K562 (cell line): ENCODE results near the gene ATP8B4. TPM values are rescaled to one million over a fixed set of nuclear protein-coding genes. Genes with fewer than 3 reads are reported as not detected.

Source experiments
- CCAR2 ChIP-seq: fragments of 200-400 bp; formaldehyde crosslinking; IDR thresholded peaks from 2 replicates; pipeline ENCODE4 v1.6.1; 2017; ENCODE audit warnings: mild to moderate bottlenecking, low read depth, low read length
- MBD2 ChIP-seq: sonication (generic); IDR thresholded peaks from 2 replicates; pipeline ENCODE4 v1.6.1; 2016; ENCODE audit warnings: low read depth, borderline replicate concordance
- MCM5 ChIP-seq: fragments of 450-650 bp; IDR thresholded peaks from 2 replicates; pipeline ENCODE4 v1.6.1; 2016; ENCODE audit warnings: low read depth
- MEF2A ChIP-seq: IDR thresholded peaks from 2 replicates; pipeline ENCODE4 v1.6.1; 2011; ENCODE audit warnings: low read depth, mild to moderate bottlenecking, low read length, moderate library complexity; ENCODE audit not compliant: control insufficient read depth
- RBM22 ChIP-seq: fragments of 200-400 bp; formaldehyde crosslinking; IDR thresholded peaks from 2 replicates; pipeline ENCODE4 v1.6.1; 2018; ENCODE audit warnings: low read length, low read depth; ENCODE audit not compliant: poor library complexity, severe bottlenecking
- ZNF57 ChIP-seq: fragments of 450-650 bp; formaldehyde crosslinking; IDR thresholded peaks from 2 replicates; pipeline ENCODE4 v1.4.0; 2020; ENCODE audit warnings: mild to moderate bottlenecking, moderate library complexity
- polyA plus RNA-seq, 8 experiments: library from polyadenylated mRNA; depleted of rRNA in 4 of 8; stranded (reverse) in 5 of 8; unstranded in 3 of 8; fragments of >200 nt; fragmentation: Nextera tagmentation in 2 of 8; fragmentation: Illumina TruSeq in 1 of 8; extraction: Ambion mirVana in 2 of 8; extraction: Trizol in 1 of 8; gene quantifications; 2 replicates each; pipeline versions ENCODE4 v1.2.1 to v1.2.3, GENCODE V29; 2011 to 2014; ENCODE audit warnings: inconsistent platforms in 1 of 8, missing spikeins in 1 of 8
- total RNA-seq, 7 experiments: library from RNA; depleted of rRNA in 6 of 7; stranded (reverse); fragments of >200 nt in 6 of 7; fragmentation: Illumina TruSeq in 2 of 7; extraction: Trizol in 2 of 7; gene quantifications; 2 replicates each; pipeline versions ENCODE4 v1.2.1 to v1.2.3, GENCODE V29; 2011 to 2021; ENCODE audit warnings: low replicate concordance in 1 of 7
- TF ChIP-seq, protein P1 (sequence below), 2 experiments: fragments of 450-650 bp; formaldehyde crosslinking in 1 of 2; IDR thresholded peaks; 2 replicates each; pipeline versions ENCODE4 v1.4.0 to v1.6.1; 2014 to 2020; ENCODE audit warnings: mild to moderate bottlenecking in 2 of 2, borderline replicate concordance in 1 of 2, low read depth in 1 of 2
- TF ChIP-seq, protein P2 (sequence below): IDR thresholded peaks from 2 replicates; pipeline ENCODE4 v1.6.1; 2012; ENCODE audit warnings: low read depth, low read length, improper control_type of control experiment, borderline replicate concordance
- TF ChIP-seq, protein P3 (sequence below): fragments of 450-650 bp; IDR thresholded peaks from 2 replicates; pipeline ENCODE4 v1.6.1; 2016; ENCODE audit warnings: mild to moderate bottlenecking

ATP8B4 gene
- total and polyA plus RNA-seq, 9 of the 15 experiments (the other 6 are each of a cell fraction or from before 2014, with no cell fraction given) = 0.14 to 2.5 (median 0.44) TPM

DNA sequence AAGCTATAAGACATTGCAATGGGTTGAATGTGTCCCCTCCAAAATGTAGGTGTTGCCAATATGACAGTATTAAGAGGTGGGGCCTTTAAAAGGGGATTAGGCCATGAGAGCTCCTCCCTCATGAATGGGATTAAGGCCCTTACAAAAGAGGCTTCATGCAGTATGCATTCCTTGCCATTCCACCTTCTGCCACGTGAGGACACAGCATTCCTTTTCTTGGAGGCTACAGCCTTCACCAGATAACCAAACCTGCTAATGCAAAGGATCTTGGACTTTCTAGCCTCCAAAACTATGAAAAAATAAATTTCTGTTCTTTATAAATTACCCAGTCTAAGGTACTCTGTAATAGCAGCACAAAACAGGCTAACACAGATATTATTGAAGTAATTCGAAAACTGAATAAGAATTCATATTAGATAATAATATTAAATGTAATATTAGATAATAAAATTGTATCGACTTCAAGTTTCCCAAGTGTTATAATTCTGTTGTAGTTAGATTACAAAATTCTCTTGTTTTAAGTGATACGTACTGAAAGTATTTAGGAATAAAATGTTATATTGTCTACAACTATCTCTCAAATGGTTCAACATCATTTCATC, 29.4 kb upstream of the ATP8B4 start (continued):
- TF ChIP-seq, protein P1, sequence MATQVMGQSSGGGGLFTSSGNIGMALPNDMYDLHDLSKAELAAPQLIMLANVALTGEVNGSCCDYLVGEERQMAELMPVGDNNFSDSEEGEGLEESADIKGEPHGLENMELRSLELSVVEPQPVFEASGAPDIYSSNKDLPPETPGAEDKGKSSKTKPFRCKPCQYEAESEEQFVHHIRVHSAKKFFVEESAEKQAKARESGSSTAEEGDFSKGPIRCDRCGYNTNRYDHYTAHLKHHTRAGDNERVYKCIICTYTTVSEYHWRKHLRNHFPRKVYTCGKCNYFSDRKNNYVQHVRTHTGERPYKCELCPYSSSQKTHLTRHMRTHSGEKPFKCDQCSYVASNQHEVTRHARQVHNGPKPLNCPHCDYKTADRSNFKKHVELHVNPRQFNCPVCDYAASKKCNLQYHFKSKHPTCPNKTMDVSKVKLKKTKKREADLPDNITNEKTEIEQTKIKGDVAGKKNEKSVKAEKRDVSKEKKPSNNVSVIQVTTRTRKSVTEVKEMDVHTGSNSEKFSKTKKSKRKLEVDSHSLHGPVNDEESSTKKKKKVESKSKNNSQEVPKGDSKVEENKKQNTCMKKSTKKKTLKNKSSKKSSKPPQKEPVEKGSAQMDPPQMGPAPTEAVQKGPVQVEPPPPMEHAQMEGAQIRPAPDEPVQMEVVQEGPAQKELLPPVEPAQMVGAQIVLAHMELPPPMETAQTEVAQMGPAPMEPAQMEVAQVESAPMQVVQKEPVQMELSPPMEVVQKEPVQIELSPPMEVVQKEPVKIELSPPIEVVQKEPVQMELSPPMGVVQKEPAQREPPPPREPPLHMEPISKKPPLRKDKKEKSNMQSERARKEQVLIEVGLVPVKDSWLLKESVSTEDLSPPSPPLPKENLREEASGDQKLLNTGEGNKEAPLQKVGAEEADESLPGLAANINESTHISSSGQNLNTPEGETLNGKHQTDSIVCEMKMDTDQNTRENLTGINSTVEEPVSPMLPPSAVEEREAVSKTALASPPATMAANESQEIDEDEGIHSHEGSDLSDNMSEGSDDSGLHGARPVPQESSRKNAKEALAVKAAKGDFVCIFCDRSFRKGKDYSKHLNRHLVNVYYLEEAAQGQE (IDR thresholded peaks at IDR 0.05; ENCODE audit: borderline replicate concordance) = peak; percentile 92
- TF ChIP-seq, protein P1 (CRISPR knock-in tag; IDR thresholded peaks at IDR 0.05; ENCODE audit: low read depth) = no peak
- TF ChIP-seq MEF2A (no peak), MCM5 (no peak), RBM22 (no peak), CCAR2 (no peak), ZNF57 (CRISPR knock-in tag) (no peak), MBD2 (no peak)
- TF ChIP-seq, protein P2, sequence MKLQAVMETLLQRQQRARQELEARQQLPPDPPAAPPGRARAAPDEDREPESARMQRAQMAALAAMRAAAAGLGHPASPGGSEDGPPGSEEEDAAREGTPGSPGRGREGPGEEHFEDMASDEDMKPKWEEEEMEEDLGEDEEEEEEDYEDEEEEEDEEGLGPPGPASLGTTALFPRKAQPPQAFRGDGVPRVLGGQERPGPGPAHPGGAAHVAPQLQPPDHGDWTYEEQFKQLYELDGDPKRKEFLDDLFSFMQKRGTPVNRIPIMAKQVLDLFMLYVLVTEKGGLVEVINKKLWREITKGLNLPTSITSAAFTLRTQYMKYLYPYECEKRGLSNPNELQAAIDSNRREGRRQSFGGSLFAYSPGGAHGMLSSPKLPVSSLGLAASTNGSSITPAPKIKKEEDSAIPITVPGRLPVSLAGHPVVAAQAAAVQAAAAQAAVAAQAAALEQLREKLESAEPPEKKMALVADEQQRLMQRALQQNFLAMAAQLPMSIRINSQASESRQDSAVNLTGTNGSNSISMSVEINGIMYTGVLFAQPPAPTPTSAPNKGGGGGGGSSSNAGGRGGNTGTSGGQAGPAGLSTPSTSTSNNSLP = no peak
- TF ChIP-seq, protein P3, sequence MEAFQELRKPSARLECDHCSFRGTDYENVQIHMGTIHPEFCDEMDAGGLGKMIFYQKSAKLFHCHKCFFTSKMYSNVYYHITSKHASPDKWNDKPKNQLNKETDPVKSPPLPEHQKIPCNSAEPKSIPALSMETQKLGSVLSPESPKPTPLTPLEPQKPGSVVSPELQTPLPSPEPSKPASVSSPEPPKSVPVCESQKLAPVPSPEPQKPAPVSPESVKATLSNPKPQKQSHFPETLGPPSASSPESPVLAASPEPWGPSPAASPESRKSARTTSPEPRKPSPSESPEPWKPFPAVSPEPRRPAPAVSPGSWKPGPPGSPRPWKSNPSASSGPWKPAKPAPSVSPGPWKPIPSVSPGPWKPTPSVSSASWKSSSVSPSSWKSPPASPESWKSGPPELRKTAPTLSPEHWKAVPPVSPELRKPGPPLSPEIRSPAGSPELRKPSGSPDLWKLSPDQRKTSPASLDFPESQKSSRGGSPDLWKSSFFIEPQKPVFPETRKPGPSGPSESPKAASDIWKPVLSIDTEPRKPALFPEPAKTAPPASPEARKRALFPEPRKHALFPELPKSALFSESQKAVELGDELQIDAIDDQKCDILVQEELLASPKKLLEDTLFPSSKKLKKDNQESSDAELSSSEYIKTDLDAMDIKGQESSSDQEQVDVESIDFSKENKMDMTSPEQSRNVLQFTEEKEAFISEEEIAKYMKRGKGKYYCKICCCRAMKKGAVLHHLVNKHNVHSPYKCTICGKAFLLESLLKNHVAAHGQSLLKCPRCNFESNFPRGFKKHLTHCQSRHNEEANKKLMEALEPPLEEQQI = peak; percentile 18; the same call in 1 of the 2 replicates
